Upper lobe of right lung (tissue), 1 donor: Measurements from ENCODE around the gene MRPL10. TPM values are rescaled to one million over a fixed set of nuclear protein-coding genes. Genes with fewer than 3 reads are reported as not detected.

Source experiments
- ATAC-seq: fragments of 200-7000 bp; cut with Tn5 transposase; one replicate; pipeline ENCODE4 v1.9.1; 2020; ENCODE audit warnings: mild to moderate bottlenecking, moderate library complexity
- DNase-seq: peaks from one replicate; pipeline ENCODE4 v3.0.0-alpha.2; 2020
- H3K27ac ChIP-seq: fragments of 200-600 bp; one replicate; pipeline ENCODE4 v1.8.0; 2022
- H3K27me3 ChIP-seq: fragments of 200-600 bp; one replicate; pipeline ENCODE4 v1.8.0; 2022; ENCODE audit warnings: mild to moderate bottlenecking
- H3K36me3 ChIP-seq: fragments of 200-600 bp; one replicate; pipeline ENCODE4 v1.8.0; 2022
- H3K4me1 ChIP-seq: fragments of 200-600 bp; one replicate; pipeline ENCODE4 v1.8.0; 2022
- H3K4me3 ChIP-seq: fragments of 200-600 bp; one replicate; pipeline ENCODE4 v1.8.0; 2022; ENCODE audit warnings: mild to moderate bottlenecking
- H3K9me3 ChIP-seq: fragments of 200-600 bp; one replicate; pipeline ENCODE4 v1.8.0; 2022
- intact Hi-C: fragments of 100-400 bp; cut with DNase I; formaldehyde crosslinking; loops from one replicate; pipeline ENCODE4 v1.11.0; 2022
- total RNA-seq: library from RNA; stranded (reverse); fragmentation: NEBNext Ultra II Directional; extraction: Animal tissue kit (Norgen Biotek cat#: 25700); gene quantifications from one replicate; pipeline ENCODE4 v1.2.1, GENCODE V29; 2021
- TF ChIP-seq, protein P1 (sequence below): fragments of 200-600 bp; IDR thresholded peaks from one replicate; pipeline ENCODE4 v1.8.0; 2022; ENCODE audit warnings: antibody characterized with exemption
- donor health status: DM: no; HTN: yes; CAD: no; lungs with severe emphysema.

MRPL10 gene
- total RNA-seq, 1 donor from 2014 or later = 29.2 TPM

DNA sequence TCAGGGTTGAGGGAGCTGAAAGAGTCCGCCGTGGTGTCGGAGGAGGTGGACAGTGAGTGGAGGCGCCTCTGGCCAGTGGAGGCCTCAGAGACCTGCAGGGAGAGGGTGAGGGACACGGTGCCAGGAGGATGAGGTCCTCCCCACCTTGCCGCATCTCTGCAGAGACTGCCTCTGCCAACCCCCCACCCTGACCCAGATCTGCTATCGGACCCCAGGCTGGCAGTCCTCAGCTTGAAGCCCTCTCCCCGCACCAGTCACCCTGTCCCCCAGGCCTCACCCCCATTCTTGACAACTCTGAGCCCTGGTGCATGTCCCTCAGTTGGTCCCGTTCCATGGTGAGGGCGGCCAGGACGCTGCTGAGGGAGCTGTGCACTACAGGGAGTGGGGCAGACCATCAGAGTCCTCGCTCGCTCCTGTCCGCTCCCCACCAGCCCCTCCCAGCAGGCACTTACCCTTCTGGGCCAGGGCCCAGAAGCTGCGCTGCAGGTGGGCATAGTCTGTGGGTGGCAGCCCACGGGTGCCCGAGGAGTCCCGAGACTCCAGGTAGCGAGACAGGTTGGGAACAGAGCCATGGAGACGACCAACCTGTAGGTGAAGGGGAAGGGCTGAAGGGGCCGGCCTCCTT, 15.1 kb downstream of the MRPL10 start:
- Histone ChIP-seq H3K4me1 (peaks cover 9% of the 10 kb centered on the region), H3K27ac (no peak overlapping the region), H3K27me3 (no peaks in the 10 kb centered on the region), H3K9me3 (no peaks in the 10 kb centered on the region), H3K36me3 (peaks cover 59% of the 10 kb centered on the region), H3K4me3 (no peak overlapping the region)
- intact Hi-C loops = no loop called here
- DNase-seq (peak; percentile 57), ATAC-seq (no peak)
- TF ChIP-seq, protein P1, sequence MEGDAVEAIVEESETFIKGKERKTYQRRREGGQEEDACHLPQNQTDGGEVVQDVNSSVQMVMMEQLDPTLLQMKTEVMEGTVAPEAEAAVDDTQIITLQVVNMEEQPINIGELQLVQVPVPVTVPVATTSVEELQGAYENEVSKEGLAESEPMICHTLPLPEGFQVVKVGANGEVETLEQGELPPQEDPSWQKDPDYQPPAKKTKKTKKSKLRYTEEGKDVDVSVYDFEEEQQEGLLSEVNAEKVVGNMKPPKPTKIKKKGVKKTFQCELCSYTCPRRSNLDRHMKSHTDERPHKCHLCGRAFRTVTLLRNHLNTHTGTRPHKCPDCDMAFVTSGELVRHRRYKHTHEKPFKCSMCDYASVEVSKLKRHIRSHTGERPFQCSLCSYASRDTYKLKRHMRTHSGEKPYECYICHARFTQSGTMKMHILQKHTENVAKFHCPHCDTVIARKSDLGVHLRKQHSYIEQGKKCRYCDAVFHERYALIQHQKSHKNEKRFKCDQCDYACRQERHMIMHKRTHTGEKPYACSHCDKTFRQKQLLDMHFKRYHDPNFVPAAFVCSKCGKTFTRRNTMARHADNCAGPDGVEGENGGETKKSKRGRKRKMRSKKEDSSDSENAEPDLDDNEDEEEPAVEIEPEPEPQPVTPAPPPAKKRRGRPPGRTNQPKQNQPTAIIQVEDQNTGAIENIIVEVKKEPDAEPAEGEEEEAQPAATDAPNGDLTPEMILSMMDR = no peak

DNA sequence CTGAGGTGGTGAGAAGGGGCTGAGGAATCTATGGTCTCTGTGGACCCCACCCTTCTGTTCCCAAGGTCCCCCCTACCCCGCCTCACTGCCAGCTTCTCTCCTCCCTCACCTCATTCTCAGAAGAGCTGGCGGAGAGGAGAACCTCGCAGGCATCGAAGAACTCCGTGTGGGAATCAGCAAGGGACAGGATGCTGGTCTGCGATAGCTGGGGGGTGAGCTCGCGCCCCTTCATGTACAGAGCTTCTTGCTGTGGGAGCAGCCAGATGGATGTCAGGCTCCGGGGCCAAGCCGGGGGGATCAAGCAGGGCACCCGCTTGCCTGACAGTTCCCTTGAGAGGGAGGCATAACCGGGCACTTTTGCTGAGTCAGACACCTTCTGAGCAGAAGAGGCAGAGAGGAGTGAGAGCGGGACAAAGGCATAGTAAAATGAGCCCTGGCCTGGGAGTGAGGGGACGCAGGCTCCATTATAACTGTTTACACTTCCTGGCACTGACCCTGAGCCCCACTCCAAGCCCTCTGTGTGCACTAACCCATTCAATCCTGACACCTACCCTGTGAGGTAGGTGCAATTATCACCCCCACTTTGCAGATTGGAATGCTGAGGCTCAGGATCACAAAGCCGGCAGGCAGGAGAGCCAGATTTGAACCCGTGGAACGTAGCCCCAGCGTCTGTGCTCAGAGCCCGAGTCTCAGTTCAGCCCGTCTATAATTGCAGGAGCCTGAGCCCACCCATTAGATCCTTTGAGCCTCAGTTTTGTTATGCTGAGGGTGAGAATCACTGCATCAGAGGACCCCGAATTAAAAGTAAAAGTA, 16.0 kb downstream of the MRPL10 start:
- intact Hi-C loops = no loop called here
- Histone ChIP-seq H3K4me1 (peaks cover under 1% of the 10 kb centered on the region), H3K27ac (no peak overlapping the region), H3K36me3 (peaks cover 59% of the 10 kb centered on the region), H3K4me3 (no peak overlapping the region), H3K27me3 (no peaks in the 10 kb centered on the region), H3K9me3 (no peaks in the 10 kb centered on the region)
- TF ChIP-seq, protein P1 = no peak
- ATAC-seq (no peak), DNase-seq (peak; percentile 54)

DNA sequence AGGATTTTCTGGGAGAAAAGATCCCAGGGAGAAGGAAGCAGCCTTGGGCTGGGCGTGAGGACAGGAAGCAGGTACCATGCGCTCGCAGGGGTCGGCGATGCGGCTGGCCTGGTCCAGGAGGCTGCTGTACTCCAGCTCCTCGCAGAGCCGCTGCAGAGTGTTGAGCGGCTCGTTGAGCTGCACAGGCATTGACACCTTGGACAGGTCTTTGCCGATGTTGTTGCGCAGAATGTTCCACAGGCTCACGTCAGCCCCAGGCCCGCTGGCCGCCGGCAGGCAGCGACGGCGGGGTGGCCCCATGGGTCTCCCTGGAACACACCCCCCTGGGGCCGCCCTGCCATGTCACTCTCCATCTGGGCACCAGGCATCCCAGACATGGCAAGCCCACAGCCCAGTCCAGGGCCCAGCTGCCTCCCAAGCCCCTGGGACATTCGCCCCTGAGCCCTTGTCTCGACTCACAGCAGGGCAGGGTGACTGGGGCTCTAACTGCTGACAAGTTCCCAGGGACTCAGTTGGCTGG, 17.8 kb downstream of the MRPL10 start:
- no peak for ATAC-seq
- DNase-seq = peak; percentile 60
- no peaks in the 10 kb centered on the region for H3K27me3 ChIP-seq
- TF ChIP-seq, protein P1 = no peak
- no peak overlapping the region for H3K27ac ChIP-seq
- intact Hi-C loops = no loop called here
- H3K36me3 ChIP-seq = peaks cover 72% of the 10 kb centered on the region
- H3K4me3 ChIP-seq = no peak overlapping the region
- no peaks in the 10 kb centered on the region for H3K9me3 ChIP-seq
- H3K4me1 ChIP-seq = no peaks in the 10 kb centered on the region

DNA sequence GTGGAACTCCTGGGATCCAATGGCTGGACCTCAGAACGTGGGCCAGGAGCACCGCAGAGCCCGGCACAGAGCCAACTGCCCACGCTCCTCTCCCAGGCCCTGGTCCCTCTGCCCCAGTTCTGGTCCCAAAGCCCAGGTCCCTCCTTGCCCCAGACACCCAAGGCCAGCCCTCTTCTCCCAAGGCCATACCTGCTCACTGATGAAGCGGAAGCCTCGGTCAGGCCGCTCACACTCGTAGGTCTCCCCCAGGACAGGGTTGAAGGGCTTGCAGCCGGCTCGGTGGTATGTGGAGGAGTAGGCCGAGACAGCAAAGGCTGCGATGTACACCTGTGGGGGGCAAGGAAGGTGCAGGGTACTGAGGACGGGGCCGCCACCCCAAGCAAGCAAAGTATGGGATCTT, 18.3 kb downstream of the MRPL10 start:
- ATAC-seq = no peak
- TF ChIP-seq, protein P1 = no peak
- no peaks in the 10 kb centered on the region for H3K4me1 ChIP-seq
- intact Hi-C loops = no loop called here
- H3K36me3 ChIP-seq = peaks cover 72% of the 10 kb centered on the region
- H3K27ac ChIP-seq = no peak overlapping the region
- peak; percentile 57 for DNase-seq
- H3K4me3 ChIP-seq = no peak overlapping the region
- H3K27me3 ChIP-seq = no peaks in the 10 kb centered on the region
- H3K9me3 ChIP-seq = no peaks in the 10 kb centered on the region

DNA sequence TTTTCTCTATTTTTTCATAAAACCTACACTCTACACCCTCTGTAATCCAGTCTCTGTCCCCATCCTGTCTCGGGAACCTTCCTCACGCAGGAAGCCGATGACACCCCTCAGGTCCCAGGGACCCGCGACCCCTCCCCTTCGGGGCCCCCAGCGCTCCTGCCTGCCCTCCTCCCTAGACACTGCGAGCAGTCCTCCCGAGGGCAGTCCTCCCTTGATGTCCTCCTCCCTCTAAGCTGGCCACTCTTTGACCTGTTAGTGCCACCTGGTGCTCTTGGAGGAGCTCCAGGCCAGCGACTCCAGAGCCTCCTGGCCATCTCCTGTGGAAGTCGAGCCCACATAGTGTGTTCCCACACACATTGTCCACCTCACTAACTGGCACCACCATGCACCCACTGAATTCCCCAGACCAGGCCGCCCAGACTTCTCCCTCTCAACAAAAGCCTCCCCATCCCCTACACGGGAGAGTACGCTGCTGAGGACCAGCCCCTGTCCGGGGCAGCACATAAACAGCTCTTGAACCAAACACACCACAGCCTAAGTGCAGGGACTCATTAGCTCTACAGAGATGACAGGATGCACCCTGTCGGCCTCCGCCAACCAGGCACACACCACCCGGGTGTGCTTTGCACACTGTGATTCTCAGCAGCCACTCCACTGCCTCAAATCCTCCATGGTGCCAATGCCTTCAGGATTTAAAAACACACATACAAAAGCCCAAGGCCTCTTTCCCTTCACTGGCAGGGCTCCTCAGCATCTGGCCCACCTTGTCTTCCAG, 19.0 kb downstream of the MRPL10 start:
- TF ChIP-seq, protein P1 = no peak

More for the DNA sequence above, 19.0 kb downstream of the MRPL10 start:
- Histone ChIP-seq H3K4me3 (no peak overlapping the region), H3K9me3 (no peaks in the 10 kb centered on the region), H3K36me3 (peaks cover 73% of the 10 kb centered on the region), H3K27me3 (no peaks in the 10 kb centered on the region), H3K27ac (no peak overlapping the region), H3K4me1 (no peaks in the 10 kb centered on the region)
- DNase-seq (peak; percentile 51), ATAC-seq (no peak)
- intact Hi-C loops = no loop called here
